ENCODE data around the gene SH3D19.

DNA sequence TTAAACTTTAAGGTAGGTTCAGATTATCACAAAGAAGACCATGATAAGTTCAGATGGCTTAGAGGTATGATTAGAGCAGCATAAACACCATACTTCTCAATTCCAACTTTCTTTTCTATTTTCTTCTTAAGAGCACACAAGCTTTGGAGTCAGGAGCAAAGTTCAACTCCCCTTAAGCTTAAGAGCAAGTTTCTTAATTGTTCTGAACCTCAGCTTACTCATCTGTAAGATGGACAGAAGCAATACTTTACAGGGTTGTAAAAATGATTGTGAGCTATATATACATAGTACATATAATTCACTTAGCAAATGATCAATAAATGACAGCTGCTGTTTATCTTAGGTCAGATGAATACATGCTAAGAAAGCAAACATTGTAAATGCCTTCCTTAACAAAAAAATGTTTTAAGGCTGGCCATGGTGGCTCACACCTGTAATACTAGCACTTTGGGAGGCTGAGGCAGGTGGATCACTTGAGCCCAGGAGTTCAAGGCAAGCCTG is 250.9 kb downstream of the SH3D19 start:
- TF ChIP-seq, protein P1, sequence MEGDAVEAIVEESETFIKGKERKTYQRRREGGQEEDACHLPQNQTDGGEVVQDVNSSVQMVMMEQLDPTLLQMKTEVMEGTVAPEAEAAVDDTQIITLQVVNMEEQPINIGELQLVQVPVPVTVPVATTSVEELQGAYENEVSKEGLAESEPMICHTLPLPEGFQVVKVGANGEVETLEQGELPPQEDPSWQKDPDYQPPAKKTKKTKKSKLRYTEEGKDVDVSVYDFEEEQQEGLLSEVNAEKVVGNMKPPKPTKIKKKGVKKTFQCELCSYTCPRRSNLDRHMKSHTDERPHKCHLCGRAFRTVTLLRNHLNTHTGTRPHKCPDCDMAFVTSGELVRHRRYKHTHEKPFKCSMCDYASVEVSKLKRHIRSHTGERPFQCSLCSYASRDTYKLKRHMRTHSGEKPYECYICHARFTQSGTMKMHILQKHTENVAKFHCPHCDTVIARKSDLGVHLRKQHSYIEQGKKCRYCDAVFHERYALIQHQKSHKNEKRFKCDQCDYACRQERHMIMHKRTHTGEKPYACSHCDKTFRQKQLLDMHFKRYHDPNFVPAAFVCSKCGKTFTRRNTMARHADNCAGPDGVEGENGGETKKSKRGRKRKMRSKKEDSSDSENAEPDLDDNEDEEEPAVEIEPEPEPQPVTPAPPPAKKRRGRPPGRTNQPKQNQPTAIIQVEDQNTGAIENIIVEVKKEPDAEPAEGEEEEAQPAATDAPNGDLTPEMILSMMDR (IDR thresholded peaks at IDR 0.05): no peak
- TF ChIP-seq POLR2A (IDR thresholded peaks at IDR 0.05): no peak
- TF ChIP-seq EP300 (IDR thresholded peaks at IDR 0.05): no peak
- no peak for TF ChIP-seq POLR2AphosphoS5 (IDR thresholded peaks at IDR 0.05)
